ENCODE measurements around the gene PRRT1B. TPM values are rescaled to one million over a fixed set of nuclear protein-coding genes. Genes with fewer than 3 reads are reported as not detected.
A peak's percentile ranks its signal among the peaks of the same experiment; 100 is the strongest.
"Not testable (repeated sequence)": the region's sequence is repeated elsewhere in the genome, so short reads cannot be mapped to it uniquely, and the experiment has no call there.

The PRRT1B gene
- polyA plus RNA-seq (ENCODE audit: insufficient read length) = 0.10 TPM

DNA sequence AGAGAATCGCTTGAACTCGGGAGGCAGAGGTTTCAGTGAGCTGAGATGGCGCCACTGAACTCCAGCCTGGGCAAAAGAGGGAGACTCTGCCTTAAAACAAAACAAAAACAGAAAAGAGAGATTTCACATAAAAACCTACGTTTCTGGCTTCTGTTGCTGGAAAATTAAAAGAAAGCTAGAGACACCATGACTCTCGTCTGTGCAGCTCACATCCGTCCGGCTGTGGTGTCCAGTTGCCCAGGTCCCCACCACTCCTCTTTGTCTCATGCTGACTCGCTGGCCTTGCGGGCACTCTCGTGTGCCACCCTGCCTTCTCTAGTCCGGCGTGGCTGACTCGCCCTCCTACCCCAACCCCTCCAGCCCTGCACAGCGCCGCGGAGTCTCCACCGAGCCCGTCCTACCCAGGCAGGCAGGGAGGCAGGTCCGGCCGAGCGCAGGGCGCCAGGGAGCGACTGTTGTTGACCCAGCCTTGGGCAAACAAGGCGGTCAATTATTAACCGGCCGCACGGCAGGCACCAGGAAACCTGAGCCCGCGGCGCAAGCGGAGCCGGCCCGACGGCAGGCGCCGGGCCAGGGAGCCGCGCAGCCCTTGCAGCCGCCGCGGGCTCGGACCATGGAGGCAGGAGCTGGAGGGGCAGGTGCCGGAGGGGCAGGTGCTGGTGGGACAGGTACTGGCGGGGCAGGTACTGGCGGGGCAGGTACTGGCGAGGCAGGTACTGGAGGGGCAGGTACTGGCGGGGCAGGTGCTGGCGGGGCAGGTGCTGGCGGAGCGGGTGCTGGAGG, at the start of gene PRRT1B:
PRRT1B (plus strand) TSS at position 521 of the 783 bp plus-strand sequence; CDS start at position 614, 93 bp downstream.
- DNase-seq (ENCODE audit: low read depth) = no peak

- no peak for DNase-seq (ENCODE audit: low read depth)
Measured at GRCh38 chr9:131495785-131496184, 49.5 kb upstream of the PRRT1B start.

DNA sequence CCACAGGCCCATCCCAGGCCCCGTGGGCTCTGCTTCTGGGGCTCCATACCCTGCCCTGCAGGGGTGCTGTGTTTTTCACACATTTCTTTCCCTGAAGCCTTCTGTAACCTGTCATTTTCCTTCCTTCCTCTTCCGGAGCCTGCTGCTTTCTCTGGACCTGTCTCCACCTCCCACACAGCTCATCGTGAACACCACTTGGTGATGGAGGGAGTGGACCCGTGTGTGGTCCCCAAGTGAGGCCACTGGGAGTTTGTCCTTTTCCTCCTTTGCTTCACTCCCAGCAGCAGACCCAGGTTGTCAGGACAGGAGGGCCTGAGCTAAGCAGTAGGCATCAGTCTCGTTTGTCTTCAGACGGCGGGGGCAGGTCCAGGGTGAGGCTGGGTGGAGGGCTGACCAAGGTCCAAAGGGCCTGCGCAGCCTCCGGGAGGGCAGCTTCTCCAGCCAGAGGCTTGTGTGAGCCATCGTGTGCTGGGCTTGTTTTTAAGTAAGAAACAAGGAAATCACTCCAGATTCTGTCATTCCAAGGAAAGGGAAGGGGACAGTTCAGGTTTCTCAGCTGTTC, 48.4 kb upstream of the PRRT1B start:
- no peak for DNase-seq (ENCODE audit: low read depth)

GRCh38 chr9:131499254-131499767, 46.0 kb upstream of the PRRT1B start:
- DNase-seq (ENCODE audit: low read depth) = no peak

- no peak for DNase-seq (ENCODE audit: low read depth)
Measured at GRCh38 chr9:131500377-131500776, 44.9 kb upstream of the PRRT1B start.

DNA sequence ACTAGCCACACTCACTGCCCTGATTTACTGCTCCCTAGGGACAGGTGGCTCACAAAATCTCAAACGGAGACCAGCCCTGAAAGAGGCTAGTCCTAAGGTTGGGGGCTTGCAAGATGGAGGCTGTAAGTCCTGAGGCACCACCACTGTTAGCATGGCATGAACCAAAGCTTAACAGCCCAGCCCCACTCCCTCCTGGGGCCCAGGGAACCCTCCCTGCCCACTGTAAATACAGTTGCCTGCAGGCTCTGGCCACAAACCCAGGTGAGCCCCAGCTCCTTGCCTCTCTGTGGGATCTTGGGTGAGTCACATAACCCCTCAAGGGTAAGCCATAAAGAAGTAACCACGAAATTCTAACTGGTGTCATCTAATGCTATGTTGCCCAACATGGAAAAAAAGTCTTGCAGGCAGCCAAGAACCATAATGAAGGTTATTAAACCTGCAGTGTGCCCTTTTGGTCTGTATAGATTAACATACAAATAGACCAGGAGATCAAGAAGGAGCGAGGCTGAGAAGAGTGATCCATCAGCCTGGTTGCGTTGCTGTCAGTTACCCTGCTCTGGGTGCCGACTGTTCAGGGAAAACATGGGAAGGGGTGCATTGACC, 44.3 kb upstream of the PRRT1B start:
- no peak for DNase-seq (ENCODE audit: low read depth)

DNA sequence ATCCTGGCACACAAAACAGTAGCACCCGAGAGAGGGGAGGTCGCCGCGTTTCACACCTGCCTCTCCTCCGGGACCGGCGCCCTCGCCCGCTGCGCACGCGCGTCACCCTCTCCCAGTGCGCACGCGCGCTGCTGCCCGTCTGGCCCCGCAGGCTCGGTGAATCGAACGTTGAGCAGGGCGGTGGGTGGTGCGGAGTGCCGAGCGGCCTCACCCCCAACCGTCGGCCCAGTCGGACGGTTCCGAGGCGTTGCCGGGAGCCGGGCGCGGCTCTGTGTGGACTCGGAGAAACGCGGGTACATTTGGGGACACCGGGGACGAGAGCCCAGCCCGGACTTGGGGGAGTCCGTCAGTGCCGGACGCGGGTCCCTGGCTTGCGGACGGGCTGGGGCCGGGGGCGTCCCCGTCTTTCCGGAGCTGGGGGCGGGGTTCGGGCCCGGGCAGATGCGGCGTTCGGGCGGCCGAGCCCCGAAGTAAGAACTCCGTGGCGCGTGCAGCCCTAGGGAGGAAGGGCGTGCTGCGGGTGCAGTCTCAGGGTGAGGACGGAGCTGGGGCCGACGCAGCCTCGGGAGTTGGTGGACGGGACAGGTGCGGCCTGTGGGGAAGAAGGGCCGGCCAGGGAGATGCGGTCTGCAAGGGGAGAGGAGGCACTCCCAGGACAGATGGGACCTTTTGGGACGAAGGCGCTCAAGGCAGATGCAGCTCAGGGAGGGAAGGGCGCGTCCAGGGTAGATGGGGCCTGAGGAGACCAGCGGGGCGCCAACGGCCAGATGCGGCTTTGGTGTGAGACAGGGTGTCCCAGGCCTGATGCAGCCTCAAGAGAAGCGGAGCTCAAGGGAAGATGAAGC, 42.3 kb upstream of the PRRT1B start, which contains the start of gene POMT1:
POMT1 (plus strand) TSS at position 138 of the 845 bp plus-strand sequence. CDS start 1,301 bp downstream, outside the sequence.
- peak; percentile 45 for DNase-seq (ENCODE audit: low read depth)

- DNase-seq (ENCODE audit: low read depth) = no peak
Measured at GRCh38 chr9:131503626-131504465, 41.5 kb upstream of the PRRT1B start.

DNA sequence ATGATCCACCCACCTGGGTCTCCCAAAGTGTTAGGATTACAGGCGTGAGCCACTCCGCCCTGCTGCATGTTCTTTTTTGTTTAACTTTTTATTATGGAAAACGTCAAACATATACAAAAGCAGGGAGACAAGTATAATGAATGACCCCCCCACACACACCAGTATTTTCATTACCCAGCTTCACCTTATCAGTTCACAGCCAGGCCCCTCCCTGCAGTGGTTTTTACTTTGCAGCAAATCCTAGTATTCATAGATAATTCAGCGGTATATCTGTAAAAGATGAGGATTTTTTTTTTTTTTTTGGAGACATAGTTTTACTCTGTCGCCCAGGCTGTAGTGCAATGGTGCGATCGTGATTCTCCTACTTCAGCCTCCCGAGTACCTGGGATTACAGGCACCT, 40.3 kb upstream of the PRRT1B start:
- DNase-seq (ENCODE audit: low read depth) = no peak

DNA sequence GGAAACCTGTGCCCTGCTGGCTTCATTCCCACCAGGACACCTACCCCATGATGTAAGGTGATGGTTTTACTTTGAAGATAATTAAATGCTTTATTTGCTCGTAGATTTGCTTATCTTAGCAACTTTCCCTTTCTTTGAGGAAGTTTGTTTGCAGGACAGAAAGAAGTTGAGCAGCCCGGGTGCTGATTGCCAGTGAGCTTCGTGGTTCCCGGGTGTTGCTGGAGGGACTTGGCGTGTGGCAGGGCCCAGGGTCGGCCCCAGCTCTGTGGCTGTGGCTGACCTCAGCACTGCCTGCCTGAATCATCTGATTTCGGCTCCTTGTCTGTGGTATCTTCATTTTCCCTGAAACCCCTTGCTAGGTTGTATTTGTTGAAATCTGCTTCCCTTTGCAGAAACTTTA, 33.9 kb upstream of the PRRT1B start:
- no peak for DNase-seq (ENCODE audit: low read depth)

- DNase-seq (ENCODE audit: low read depth) = no peak
Measured at GRCh38 chr9:131511880-131512279, 33.4 kb upstream of the PRRT1B start.

GRCh38 chr9:131513177-131513576, 32.1 kb upstream of the PRRT1B start:
- no peak for DNase-seq (ENCODE audit: low read depth)

DNA sequence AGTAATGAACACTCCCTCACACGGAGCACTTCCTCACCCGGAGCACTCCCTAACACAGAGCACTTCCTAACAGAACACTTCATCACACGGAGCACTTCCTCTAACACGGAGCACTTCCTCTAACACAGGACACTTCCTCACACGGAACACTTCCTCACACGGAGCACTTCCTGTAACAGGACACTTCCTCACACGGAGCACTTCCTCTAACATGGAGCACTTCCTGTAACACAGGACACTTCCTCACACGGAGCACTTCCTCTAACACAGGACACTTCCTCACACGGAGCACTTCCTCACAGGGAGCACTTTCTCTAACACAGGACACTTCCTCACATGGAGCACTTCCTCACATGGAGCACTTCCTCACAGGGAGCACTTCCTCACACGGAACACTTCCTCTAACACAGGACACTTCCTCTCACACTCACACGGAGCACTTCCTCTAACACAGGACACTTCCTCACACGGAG, 29.7 kb upstream of the PRRT1B start:
- not testable (repeated sequence) for DNase-seq (ENCODE audit: low read depth)

GRCh38 chr9:131516100-131516499, 29.2 kb upstream of the PRRT1B start:
- no peak for DNase-seq (ENCODE audit: low read depth)

DNA sequence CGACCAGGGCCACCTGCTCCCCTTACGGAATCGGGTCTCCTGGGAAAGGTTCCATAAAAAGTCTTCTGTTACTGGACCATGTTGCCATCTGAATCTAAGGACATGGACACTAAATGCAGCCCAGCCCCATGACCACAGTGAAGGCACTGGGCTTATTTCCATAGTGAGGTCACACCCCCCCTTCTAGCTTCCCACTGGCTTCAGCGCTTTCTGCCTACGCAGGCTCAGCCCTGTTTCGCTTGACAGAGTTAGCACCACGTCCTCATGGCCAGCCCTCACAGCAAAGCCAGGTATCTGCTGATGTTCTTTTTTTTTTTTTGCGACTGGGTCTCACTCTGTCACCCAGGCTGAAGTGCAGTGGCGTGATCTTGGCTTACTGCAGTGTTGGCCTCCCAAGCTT, 28.4 kb upstream of the PRRT1B start:
- no peak for DNase-seq (ENCODE audit: low read depth)

GRCh38 chr9:131517761-131518190, 27.5 kb upstream of the PRRT1B start:
- no peak for DNase-seq (ENCODE audit: low read depth)

- DNase-seq (ENCODE audit: low read depth) = no peak
Measured at GRCh38 chr9:131518553-131518952, 26.8 kb upstream of the PRRT1B start.

DNA sequence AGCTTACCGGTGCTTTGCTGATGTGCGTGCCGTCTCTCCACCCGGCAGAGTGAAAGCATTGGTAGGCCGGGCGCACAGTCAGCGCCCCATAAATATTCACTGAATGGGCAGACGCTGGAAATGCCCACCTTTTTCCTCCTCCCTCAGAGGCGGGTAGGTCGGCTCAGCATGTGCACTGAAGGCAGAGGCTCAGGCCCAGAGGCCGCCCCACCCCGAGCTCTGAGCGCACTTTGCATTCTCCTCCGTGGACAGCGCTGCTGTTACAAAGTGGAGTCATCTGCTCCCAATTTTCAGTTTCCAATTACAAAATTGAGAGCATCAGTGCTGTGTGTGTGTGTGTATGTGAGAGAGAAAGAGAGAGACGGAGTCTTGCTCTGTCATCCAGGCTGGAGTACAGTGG, 24.8 kb upstream of the PRRT1B start:
- DNase-seq (ENCODE audit: low read depth) = no peak

GRCh38 chr9:131521203-131521602, 24.1 kb upstream of the PRRT1B start:
- no peak for DNase-seq (ENCODE audit: low read depth)

- no peak for DNase-seq (ENCODE audit: low read depth)
Measured at GRCh38 chr9:131521822-131522221, 23.5 kb upstream of the PRRT1B start.

All from forelimb muscle (tissue), 1 donor.